HCT116 (cell line): ENCODE results near the gene ACTR3. TPM values are rescaled to one million over a fixed set of nuclear protein-coding genes. Genes with fewer than 3 reads are reported as not detected.

Experiments used
- ATAC-seq: fragments of 200-7000 bp; cut with Tn5 transposase; 2 replicates; pipeline ENCODE4 v1.9.1; 2020; ENCODE audit warnings: mild to moderate bottlenecking, moderate library complexity
- BruUV-seq: library from RNA; stranded (reverse); fragments of 400-500 nt; replicated peaks from 2 replicates; lab custom pipeline; 2021; lab: Mats Ljungman, UMichigan
- CTCF ChIA-PET: fragments of 300-600 bp; sonication (Branson Sonifier 250); formaldehyde crosslinking; loops from one replicate; lab custom pipeline; 2021; ENCODE audit warnings: antibody characterized with exemption; lab: Charles Lee
- POLR2A ChIA-PET: fragments of 300-600, 350-600 bp; sonication (Branson Sonifier 250); formaldehyde crosslinking; loops from one replicate; lab custom pipeline; 2021; ENCODE audit warnings: antibody characterized with exemption; lab: Charles Lee
- RAD21 ChIA-PET, 2 experiments: fragments of 300-600 bp; sonication (Branson Sonifier 250); formaldehyde crosslinking; loops; one replicate each; lab custom pipeline; 2023; ENCODE audit warnings: low total read pairs in 2 of 2; ENCODE audit not compliant: uncharacterized antibody in 2 of 2, unreplicated experiment in 2 of 2, low non-redundant PET in 1 of 2; lab: Charles Lee
- DNase-seq: peaks from one replicate; pipeline ENCODE4 v3.0.0-alpha.2; 2010; ENCODE audit warnings: low read depth, low spot score
- H2AFZ ChIP-seq: fragments of 200-600 bp; shearing (Covaris generic), sonication (generic); 2 replicates; pipeline ENCODE4 v1.6.1; 2017; ENCODE audit warnings: low read depth, mixed run types, mixed read lengths, antibody characterized with exemption, low read length; ENCODE audit not compliant: poor library complexity, severe bottlenecking
- H3K27ac ChIP-seq: 2 replicates; pipeline ENCODE4 v1.5.1; 2012; ENCODE audit warnings: low read depth, low read length
- H3K27me3 ChIP-seq: fragments of 200-600 bp; sonication (generic); 2 replicates; pipeline ENCODE4 v1.6.1; 2016; ENCODE audit warnings: mixed run types, low read length, mixed read lengths; ENCODE audit not compliant: insufficient read depth
- H3K36me3 ChIP-seq, 2 experiments: fragments of 200-500 bp in 1 of 2; fragments of 200-600 bp in 1 of 2; sonication (Bioruptor generic) in 1 of 2; sonication (generic) in 1 of 2; 2 replicates each; pipeline versions ENCODE4 v1.5.1 to v1.6.1; 2014 to 2016; ENCODE audit warnings: low read length in 2 of 2, inconsistent platforms in 1 of 2, mixed read lengths in 1 of 2, mixed run types in 1 of 2; ENCODE audit not compliant: insufficient read depth in 2 of 2, control insufficient read depth in 1 of 2
- H3K4me1 ChIP-seq, 2 experiments: fragments of 200-600 bp in 1 of 2; sonication (generic) in 1 of 2; 2 replicates each; pipeline versions ENCODE4 v1.5.1 to v1.6.1; 2012 to 2017; ENCODE audit warnings: low read length in 2 of 2, inconsistent platforms in 1 of 2, mild to moderate bottlenecking in 1 of 2, mixed read lengths in 1 of 2, mixed run types in 1 of 2, moderate library complexity in 1 of 2; ENCODE audit not compliant: insufficient read depth in 2 of 2, control insufficient read depth in 1 of 2
- H3K4me2 ChIP-seq: fragments of 200-600 bp; sonication (generic); 2 replicates; pipeline ENCODE4 v1.6.1; 2017; ENCODE audit warnings: mixed run types, low read length, mixed read lengths
- H3K4me3 ChIP-seq, 2 experiments: fragments of 200-600 bp in 1 of 2; sonication (generic) in 1 of 2; replicated peaks in 1 of 2; 2 replicates each; pipeline ENCODE4 v1.5.1; 2011 to 2016; ENCODE audit warnings: low read length in 2 of 2, control low read depth in 1 of 2, low read depth in 1 of 2, mild to moderate bottlenecking in 1 of 2, mixed read lengths in 1 of 2, mixed run types in 1 of 2
- H3K79me2 ChIP-seq: fragments of 200-600 bp; sonication (generic); 2 replicates; pipeline ENCODE4 v1.6.1; 2017; ENCODE audit warnings: mild to moderate bottlenecking, mixed run types, low read length, moderate library complexity, mixed read lengths; ENCODE audit not compliant: insufficient read depth
- H3K9ac ChIP-seq: fragments of 200-600 bp; sonication (generic); 2 replicates; pipeline ENCODE4 v1.6.1; 2016; ENCODE audit warnings: low read length, mixed read lengths
- H3K9me2 ChIP-seq: fragments of 200-600 bp; sonication (generic), shearing (Covaris generic); 2 replicates; pipeline ENCODE4 v1.6.1; 2017; ENCODE audit warnings: mixed run types, mild to moderate bottlenecking, moderate library complexity; ENCODE audit not compliant: insufficient read depth
- H3K9me3 ChIP-seq, 2 experiments: fragments of 200-500 bp in 1 of 2; fragments of 200-600 bp in 1 of 2; sonication (Bioruptor generic) in 1 of 2; sonication (generic) in 1 of 2; 2 replicates each; pipeline ENCODE4 v1.6.1; 2014 to 2017; ENCODE audit warnings: low read length in 2 of 2, mixed read lengths in 2 of 2, inconsistent platforms in 1 of 2, low read depth in 1 of 2, mild to moderate bottlenecking in 1 of 2, mixed run types in 1 of 2, moderate library complexity in 1 of 2; ENCODE audit not compliant: control insufficient read depth in 1 of 2, insufficient read depth in 1 of 2
- H4K20me1 ChIP-seq: fragments of 200-600 bp; sonication (generic), shearing (Covaris generic); 2 replicates; pipeline ENCODE4 v1.6.1; 2017; ENCODE audit warnings: mixed run types, mild to moderate bottlenecking, moderate library complexity; ENCODE audit not compliant: insufficient read depth
- CBX3 ChIP-seq: IDR thresholded peaks from 2 replicates; pipeline ENCODE4 v1.6.1; 2012; ENCODE audit warnings: low read depth
- CEBPB ChIP-seq: IDR thresholded peaks from 2 replicates; pipeline ENCODE4 v1.6.1; 2012; ENCODE audit warnings: low read depth
- ELF1 ChIP-seq: IDR thresholded peaks from 2 replicates; pipeline ENCODE4 v1.6.1; 2012; ENCODE audit warnings: low read depth, borderline replicate concordance
- EZH2phosphoT487 ChIP-seq: fragments of 200-600 bp; IDR thresholded peaks from 2 replicates; pipeline ENCODE4 v1.6.1; 2018; ENCODE audit warnings: antibody characterized with exemption, borderline replicate concordance
- FOSL1 ChIP-seq: IDR thresholded peaks from 2 replicates; pipeline ENCODE4 v1.6.1; 2012; ENCODE audit warnings: low read depth
- JUND ChIP-seq: IDR thresholded peaks from 2 replicates; pipeline ENCODE4 v1.6.1; 2012
- MAX ChIP-seq: IDR thresholded peaks from 2 replicates; pipeline ENCODE4 v1.6.1; 2012
- POLR2AphosphoS5 ChIP-seq: IDR thresholded peaks from 2 replicates; pipeline ENCODE4 v1.6.1; 2011; ENCODE audit warnings: mild to moderate bottlenecking, low read depth, low read length, moderate library complexity
- SRF ChIP-seq: IDR thresholded peaks from 2 replicates; pipeline ENCODE4 v1.6.1; 2012; ENCODE audit warnings: low read depth
- TCF7L2 ChIP-seq: IDR thresholded peaks from 2 replicates; pipeline ENCODE4 v1.7.0; 2011; ENCODE audit warnings: borderline replicate concordance, inconsistent platforms; ENCODE audit not compliant: insufficient read depth, insufficient read length; ENCODE audit errors: extremely low read depth
- YY1 ChIP-seq: IDR thresholded peaks from 2 replicates; pipeline ENCODE4 v1.6.1; 2011; ENCODE audit warnings: low read length, low read depth, moderate library complexity, mild to moderate bottlenecking; ENCODE audit not compliant: insufficient replicate concordance; ENCODE audit errors: extremely low read depth
- ZFX ChIP-seq: fragments of 450-650 bp; IDR thresholded peaks from 2 replicates; pipeline ENCODE4 v1.6.1; 2017
- ZNF274 ChIP-seq: fragments of 200-500 bp; sonication (Bioruptor generic); IDR thresholded peaks from 2 replicates; pipeline ENCODE4 v1.6.1; 2014; ENCODE audit warnings: mild to moderate bottlenecking, low read depth, low read length, inconsistent platforms
- intact Hi-C: fragments of 100-400 bp; cut with micrococcal nuclease; formaldehyde crosslinking; loops from 2 replicates; pipeline ENCODE4 v1.10.0; 2022
- total RNA-seq: library from RNA; stranded (reverse); gene quantifications from one replicate; pipeline ENCODE4 v1.2.1, GENCODE V29; 2021; ENCODE audit not compliant: unreplicated experiment
- TF ChIP-seq, protein P1 (sequence below): IDR thresholded peaks from 2 replicates; pipeline ENCODE4 v1.6.1; 2012

ACTR3 gene
- total RNA-seq, 1 experiment from 2014 or later: 232 TPM

- RAD21 ChIA-PET: no interaction called here
- Histone ChIP-seq H3K4me1 (peaks cover 47 to 60% of the 10 kb centered on the region in 2 experiments), H3K9me2 (no peaks in the 10 kb centered on the region), H3K27me3 (no peaks in the 10 kb centered on the region), H3K4me2 (peak overlapping the region; percentile 76), H2AFZ (no peak overlapping the region), H3K36me3 (no peaks in the 10 kb centered on the region; a peak in 1 of 4 replicates), H3K9ac (peak overlapping the region; percentile 80), H3K4me3 (peak overlapping the region; percentile 73 to 86), H3K27ac (peak overlapping the region; percentile 82), H3K9me3 (no peaks in the 10 kb centered on the region), H3K79me2 (peaks cover 53% of the 10 kb centered on the region), H4K20me1 (no peaks in the 10 kb centered on the region)
- DNase-seq: peak; percentile 41
- BruUV-seq: TSS peak; percentile 43
- TF ChIP-seq ZFX: peak; percentile 52
- no peak for TF ChIP-seq FOSL1
- TF ChIP-seq POLR2AphosphoS5: peak; percentile 38
- TF ChIP-seq SRF: peak; percentile 94
- TF ChIP-seq ELF1: peak; percentile 44; the same call in 1 of the 2 replicates
- intact Hi-C loops: no loop called here
- POLR2A ChIA-PET: interaction anchor here (0.7 to 1.5 kb wide), 4 partner anchors 10 to 20 kb away, joined by 3 to 5 read pairs (median 4); no protein-coding TSS in a partner anchor
- CTCF ChIA-PET: no interaction called here
- peak; percentile 37 for ATAC-seq
Observed at GRCh38 chr2:113890253-113891235, 655 bp downstream of the ACTR3 start.

GRCh38 chr2:113891265-113891959 is 1.5 kb downstream of the ACTR3 start:
- Histone ChIP-seq H3K36me3 (no peaks in the 10 kb centered on the region; a peak in 1 of 4 replicates), H3K4me3 (peak overlapping the region; percentile 73 to 86), H3K27ac (peak overlapping the region; percentile 82; the same call in 1 of the 2 replicates), H4K20me1 (no peaks in the 10 kb centered on the region), H3K9me3 (no peaks in the 10 kb centered on the region), H2AFZ (no peak overlapping the region), H3K9ac (peak overlapping the region; percentile 80), H3K79me2 (peaks cover 61% of the 10 kb centered on the region), H3K4me2 (peak overlapping the region; percentile 76), H3K27me3 (no peaks in the 10 kb centered on the region), H3K9me2 (no peaks in the 10 kb centered on the region), H3K4me1 (peaks cover 47 to 58% of the 10 kb centered on the region in 2 experiments)
- CTCF ChIA-PET: no interaction called here
- POLR2A ChIA-PET: no interaction called here
- ATAC-seq: no peak
- no peak for TF ChIP-seq ELF1
- TF ChIP-seq ZFX: no peak
- no peak for TF ChIP-seq CEBPB
- TF ChIP-seq ZNF274: no peak
- TF ChIP-seq JUND: no peak
- no peak for TF ChIP-seq CBX3
- no peak for TF ChIP-seq TCF7L2
- TF ChIP-seq EZH2phosphoT487: no peak
- TF ChIP-seq MAX: no peak
- no peak for TF ChIP-seq POLR2AphosphoS5
- no peak for TF ChIP-seq SRF
- no peak for TF ChIP-seq YY1
- TF ChIP-seq, protein P1, sequence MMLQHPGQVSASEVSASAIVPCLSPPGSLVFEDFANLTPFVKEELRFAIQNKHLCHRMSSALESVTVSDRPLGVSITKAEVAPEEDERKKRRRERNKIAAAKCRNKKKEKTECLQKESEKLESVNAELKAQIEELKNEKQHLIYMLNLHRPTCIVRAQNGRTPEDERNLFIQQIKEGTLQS: no peak
- no peak for DNase-seq
- no TSS peak for BruUV-seq
- intact Hi-C loops: no loop called here
- RAD21 ChIA-PET: no interaction called here
